GM18870 (cell line): ENCODE data around the gene ZBTB44.
"Not testable (repeated sequence)": the region's sequence is repeated elsewhere in the genome, so short reads cannot be mapped to it uniquely, and the experiment has no call there.

Experiments
- ATAC-seq: cut with Tn5 transposase; IDR thresholded peaks from one replicate; pipeline ENCODE4 v1.9.1; 2021; ENCODE audit warnings: moderate library complexity; ENCODE audit not compliant: unreplicated experiment

ZBTB44 gene

DNA sequence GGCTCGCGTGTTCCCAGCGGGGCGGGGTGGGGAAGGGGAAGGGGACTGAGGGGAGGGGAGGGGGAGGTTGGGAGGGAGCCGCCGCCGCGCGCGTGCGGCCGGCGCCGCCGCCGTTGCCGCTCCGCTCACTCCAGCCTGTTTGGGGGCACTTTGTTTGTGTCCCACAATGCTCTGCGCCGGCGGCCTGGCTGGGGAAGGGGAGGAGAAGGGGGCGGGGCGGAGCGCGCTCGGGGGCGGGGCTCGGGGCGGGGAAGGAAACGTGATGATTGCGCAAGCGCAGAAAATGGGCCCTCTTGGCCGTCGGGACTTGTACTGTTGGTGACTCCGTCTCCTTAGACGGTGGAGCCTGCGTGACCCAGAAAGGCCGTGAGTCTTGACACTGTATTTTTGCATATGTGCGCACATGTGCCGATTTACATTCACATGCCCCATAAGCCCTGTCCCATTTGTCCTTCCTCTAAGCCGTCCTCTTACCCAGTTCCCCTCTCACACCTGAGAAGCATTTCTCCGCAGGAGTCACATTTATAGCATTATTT, at the start of gene ZBTB44:
Gene ZBTB44 (minus strand): TSS at position 168 of the 536 bp plus-strand sequence. CDS start 53,044 bp downstream, outside the sequence.
- peak; percentile 66 for ATAC-seq

- ATAC-seq, result no peak
Observed at GRCh38 chr11:130359419-130359818, 44.7 kb upstream of the ZBTB44 start.

- no peak for ATAC-seq
Observed at GRCh38 chr11:130358398-130358797, 43.7 kb upstream of the ZBTB44 start.

GRCh38 chr11:130347261-130347660, 32.5 kb upstream of the ZBTB44 start:
- no peak for ATAC-seq

GRCh38 chr11:130344841-130345240, 30.1 kb upstream of the ZBTB44 start:
- no peak for ATAC-seq

GRCh38 chr11:130340671-130341319, 26.1 kb upstream of the ZBTB44 start:
- no peak for ATAC-seq

DNA sequence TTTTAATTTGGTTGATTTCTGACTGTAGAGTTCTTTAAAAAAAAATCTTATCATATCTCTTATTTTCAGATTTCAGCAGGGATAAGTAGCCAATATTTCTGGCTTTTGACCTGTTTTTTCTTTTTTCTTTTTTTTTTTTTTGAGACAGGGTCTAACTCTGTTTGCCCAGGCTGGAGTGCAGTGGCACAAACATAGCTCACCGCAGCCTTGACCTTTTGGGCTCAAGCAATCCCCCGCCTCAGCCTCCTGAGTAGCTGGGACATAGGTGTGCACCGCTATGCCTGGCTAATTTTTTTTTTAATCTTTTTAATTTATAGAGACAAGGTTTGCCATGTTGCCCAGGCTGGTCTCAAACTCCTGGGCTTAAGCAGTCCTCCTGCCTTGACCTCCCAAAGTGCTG, 23.9 kb upstream of the ZBTB44 start:
- ATAC-seq, result no peak

DNA sequence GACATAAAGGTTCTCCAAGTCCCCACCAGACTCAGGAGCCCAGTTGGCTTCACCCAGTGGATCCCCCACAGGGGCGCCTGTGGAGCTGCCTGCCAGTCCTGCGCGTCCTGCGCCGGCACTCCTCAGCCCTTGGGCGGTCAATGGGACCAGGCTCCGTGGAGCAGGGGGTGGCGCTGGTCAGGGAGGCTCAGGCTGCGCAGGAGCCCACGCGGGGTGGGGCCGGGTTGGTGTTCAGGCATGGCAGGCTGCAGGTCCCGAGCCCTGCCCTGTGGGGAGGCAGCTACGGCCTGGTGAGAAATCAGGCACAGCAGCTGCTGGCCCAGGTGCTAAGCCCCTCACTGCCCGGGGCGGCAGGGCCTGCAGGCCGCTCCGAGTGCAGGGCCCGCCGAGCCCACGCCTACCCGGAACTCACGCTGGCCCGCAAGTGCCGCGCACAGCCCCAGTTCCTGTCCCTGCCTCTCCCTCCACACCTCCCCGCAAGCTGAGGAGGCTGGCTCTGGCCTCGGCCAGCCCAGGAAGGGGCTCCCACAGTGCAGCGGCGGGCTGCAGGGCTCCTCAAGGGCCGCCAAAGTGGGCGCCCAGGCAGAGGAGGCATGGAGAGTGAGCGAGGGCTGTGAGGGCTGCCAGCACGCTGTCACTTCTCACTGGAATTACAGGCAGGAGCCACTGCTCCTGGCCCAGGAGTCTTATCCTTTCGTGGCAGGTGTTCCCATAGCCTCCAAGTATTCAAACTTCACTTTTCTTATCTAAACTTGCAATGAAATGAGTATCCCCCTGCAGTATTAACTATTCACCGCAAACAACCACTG, 22.8 kb upstream of the ZBTB44 start:
- no peak for ATAC-seq

DNA sequence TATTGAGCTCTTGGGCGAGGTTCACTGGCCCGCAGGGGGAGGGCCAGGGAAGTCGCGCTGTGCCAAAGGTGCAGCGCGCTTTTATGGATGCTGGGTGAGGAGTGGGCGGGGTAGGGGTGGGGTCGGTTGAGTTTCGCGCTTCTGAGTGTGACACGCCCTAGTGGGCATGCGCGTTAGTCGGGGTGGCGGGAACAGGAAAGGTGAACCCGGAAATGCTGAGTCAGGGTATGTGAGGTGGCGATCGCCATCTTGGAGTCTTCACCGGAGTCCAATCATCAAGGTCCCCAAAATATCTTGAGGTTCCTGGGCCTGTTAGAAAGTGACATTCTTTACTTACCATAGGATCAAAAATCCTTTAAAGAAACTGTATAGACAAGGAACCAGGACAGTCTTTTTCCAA, 16.7 kb upstream of the ZBTB44 start:
- not testable (repeated sequence) for ATAC-seq

- ATAC-seq, result no peak
Observed at GRCh38 chr11:130330101-130330684, 15.5 kb upstream of the ZBTB44 start.

DNA sequence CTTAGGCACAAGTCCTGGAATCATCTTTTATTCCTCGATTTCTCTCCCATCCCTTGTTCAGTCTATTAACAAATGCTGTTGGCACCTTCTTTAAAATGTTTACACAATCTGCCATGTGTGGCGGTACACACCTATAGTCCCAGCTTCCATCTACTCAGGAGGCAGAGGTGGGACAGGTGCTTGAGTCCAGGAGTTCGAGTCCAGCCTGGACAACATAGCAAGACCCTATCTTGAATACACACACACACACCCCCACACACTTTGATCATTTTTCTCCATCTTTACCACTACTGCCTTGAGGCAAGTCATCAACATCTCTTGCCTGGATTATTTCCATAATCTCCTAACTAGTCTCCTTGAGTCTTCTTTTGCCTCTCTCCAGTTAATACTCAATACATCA, 13.7 kb upstream of the ZBTB44 start:
- ATAC-seq, result no peak

- ATAC-seq, result no peak
Observed at GRCh38 chr11:130327716-130328115, 13.0 kb upstream of the ZBTB44 start.

GRCh38 chr11:130325691-130326090, 11.0 kb upstream of the ZBTB44 start:
- ATAC-seq, result no peak

DNA sequence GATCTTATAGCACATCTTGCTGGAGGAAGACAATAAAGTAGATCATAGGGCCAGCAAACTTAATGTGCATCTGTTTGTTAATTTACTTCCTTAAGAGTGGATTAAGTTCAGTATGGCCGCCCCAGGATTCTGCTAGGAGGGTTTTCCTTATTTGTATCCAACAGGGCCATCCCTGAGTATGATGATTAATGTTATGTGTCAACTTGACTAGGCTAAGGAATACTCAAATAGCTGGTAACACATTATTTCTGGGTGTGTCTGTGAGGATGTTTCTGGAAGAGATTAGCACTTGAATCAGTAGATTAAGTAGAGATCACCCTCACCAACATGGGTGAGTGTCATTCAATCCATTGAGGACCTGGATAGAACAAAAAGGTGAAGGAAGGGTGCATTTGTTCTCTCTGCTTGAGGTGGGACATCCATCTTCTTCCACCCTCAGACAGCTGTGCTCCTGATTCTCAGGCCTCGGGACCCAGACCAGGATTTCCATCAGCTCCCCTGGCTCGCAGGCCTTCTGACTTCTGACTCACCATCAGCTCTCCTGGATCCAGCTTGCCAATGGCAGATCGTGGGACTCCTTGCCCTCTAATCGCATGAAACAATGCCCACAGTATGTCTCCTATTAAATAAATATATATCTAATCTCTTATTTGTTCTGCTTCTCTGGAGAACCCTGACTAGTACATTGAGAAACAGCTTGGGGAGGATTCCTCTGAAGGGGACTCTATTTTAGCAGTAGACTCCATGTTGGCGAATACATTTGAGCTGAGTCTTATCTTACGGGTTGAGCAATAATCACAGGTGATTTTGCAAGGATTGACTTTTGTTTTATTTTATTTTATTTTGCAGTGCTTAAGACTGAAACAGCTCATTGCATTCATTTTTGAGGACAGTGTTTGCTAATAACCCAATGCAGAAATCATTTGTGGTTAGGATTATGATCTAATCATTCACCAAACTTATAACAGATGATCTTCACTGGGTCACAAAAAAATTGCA, 9.0 kb upstream of the ZBTB44 start:
- ATAC-seq, result no peak

DNA sequence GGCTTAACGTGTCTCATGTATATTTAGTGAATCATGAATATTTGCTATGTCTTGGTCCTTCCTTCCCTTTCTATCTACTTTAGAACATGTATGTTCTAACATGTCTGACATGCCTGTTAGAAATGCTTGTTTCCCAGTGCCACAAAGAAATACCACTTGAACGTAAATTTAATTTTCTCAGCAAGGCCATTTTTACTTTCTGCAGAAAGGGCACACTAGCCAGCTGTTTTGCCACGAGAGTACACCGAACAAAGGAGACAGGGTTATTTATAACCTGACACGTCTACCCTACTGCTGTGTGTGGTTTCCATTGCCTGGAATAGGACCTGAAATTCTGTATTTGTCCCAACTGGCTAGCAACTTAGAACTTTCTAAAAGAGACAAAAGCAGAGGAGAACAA, 7.4 kb upstream of the ZBTB44 start:
- ATAC-seq, result no peak

GRCh38 chr11:130318031-130318673, 3.4 kb upstream of the ZBTB44 start:
- no peak for ATAC-seq

DNA sequence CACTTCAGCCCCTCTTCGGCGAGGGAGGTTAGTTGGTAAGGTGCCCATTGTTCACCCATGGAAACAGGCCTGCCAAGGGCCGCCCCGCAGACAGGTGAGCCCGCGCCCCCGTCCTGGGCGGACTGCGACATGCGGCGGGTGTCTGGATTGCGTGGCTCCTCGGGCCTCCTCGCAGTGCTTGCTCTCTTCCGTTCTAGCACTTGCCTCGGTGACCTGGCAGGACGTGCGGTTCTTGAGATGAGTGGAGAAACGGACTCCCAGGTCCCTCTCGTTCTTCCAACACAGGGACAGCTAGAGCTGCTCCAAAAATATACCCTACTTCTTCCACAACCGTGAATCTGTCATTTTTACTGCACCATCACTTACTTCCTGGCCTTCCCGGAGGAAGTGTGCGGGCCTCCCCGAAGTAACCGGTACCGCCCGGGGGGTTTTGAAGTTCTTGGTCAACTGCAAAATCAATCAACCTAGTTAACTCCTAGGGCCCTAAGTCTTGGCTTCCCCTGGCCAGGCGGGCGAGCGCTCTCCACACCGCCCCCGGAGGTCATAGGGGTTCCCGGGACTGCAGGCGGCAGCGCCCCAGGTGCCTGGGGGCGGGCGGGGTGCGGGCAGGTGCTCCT, 745 bp upstream of the ZBTB44 start:
- ATAC-seq, result peak; percentile 19

DNA sequence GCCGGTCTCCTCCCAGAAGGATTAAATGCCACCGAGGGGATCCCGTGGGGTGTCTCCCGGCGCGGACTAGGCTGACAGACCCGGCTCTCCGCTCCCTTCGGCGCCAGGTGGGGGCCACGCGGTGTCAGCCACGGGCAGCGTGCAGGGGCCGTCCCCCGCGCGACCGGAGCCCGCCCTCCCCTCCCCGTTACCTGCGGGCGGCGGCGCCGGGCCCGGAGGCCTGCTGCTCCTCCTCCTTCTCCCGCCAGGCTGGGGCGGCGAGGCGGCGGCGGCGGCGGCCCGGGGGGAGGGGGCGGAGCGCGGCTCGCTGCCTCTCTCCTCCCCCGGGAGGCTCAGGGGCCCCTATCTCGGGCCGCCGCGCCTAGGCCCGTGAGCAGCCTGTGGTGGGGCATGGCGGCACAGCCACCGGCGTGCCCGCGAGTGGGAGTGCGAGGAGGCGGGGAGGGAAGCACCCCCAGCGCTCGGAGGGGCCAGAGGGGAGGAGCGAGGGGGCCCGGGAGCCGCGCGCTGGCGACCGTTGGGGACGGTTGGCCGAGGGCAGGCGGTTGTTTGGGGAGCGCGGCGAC, 450 bp downstream of the ZBTB44 start:
- peak; percentile 17 for ATAC-seq
